K562 (cell line): ENCODE data around the gene KCNK1. TPM values are rescaled to one million over a fixed set of nuclear protein-coding genes. Genes with fewer than 3 reads are reported as not detected.

ENCODE experiments used
- ATF1 ChIP-seq, 2 experiments: fragments of 450-650 bp in 1 of 2; IDR thresholded peaks; 2 replicates each; pipeline ENCODE4 v1.6.1; 2016; ENCODE audit warnings: missing compliant biosample characterization in 1 of 2, missing genetic modification characterization in 1 of 2
- KLF16 ChIP-seq: IDR thresholded peaks from 2 replicates; pipeline ENCODE4 v1.6.1; 2016; ENCODE audit warnings: antibody characterized with exemption
- NONO ChIP-seq, 2 experiments: fragments of 200-400 bp in 1 of 2; fragments of 450-650 bp in 1 of 2; formaldehyde crosslinking in 1 of 2; IDR thresholded peaks; 2 replicates each; pipeline ENCODE4 v1.6.1; 2017; ENCODE audit warnings: low read depth in 2 of 2, mild to moderate bottlenecking in 2 of 2, moderate library complexity in 2 of 2, low read length in 1 of 2
- SMAD1 ChIP-seq: fragments of 150-350 bp; IDR thresholded peaks from 2 replicates; pipeline ENCODE4 v1.6.1; 2014; ENCODE audit warnings: low read length, low read depth; ENCODE audit not compliant: partially characterized antibody
- ZNF146 ChIP-seq: IDR thresholded peaks from one replicate; pipeline ENCODE4 v1.6.1; 2018; ENCODE audit warnings: missing compliant biosample characterization; ENCODE audit not compliant: unreplicated experiment
- ZNF239 ChIP-seq: fragments of 250-450 bp; sonication (Bioruptor Pico); IDR thresholded peaks from 2 replicates; pipeline ENCODE4 v1.4.0; 2020; ENCODE audit warnings: mild to moderate bottlenecking
- polyA plus RNA-seq, 8 experiments: library from polyadenylated mRNA; depleted of rRNA in 4 of 8; stranded (reverse) in 5 of 8; unstranded in 3 of 8; fragments of >200 nt; fragmentation: Nextera tagmentation in 2 of 8; fragmentation: Illumina TruSeq in 1 of 8; extraction: Ambion mirVana in 2 of 8; extraction: Trizol in 1 of 8; gene quantifications; 2 replicates each; pipeline versions ENCODE4 v1.2.1 to v1.2.3, GENCODE V29; 2011 to 2014; ENCODE audit warnings: inconsistent platforms in 1 of 8, missing spikeins in 1 of 8
- total RNA-seq, 7 experiments: library from RNA; depleted of rRNA in 6 of 7; stranded (reverse); fragments of >200 nt in 6 of 7; fragmentation: Illumina TruSeq in 2 of 7; extraction: Trizol in 2 of 7; gene quantifications; 2 replicates each; pipeline versions ENCODE4 v1.2.1 to v1.2.3, GENCODE V29; 2011 to 2021; ENCODE audit warnings: low replicate concordance in 1 of 7
- TF ChIP-seq, protein P1 (sequence below): fragments of 250-450 bp; sonication (Bioruptor Pico); IDR thresholded peaks from 2 replicates; pipeline ENCODE4 v1.4.0; 2020; ENCODE audit warnings: borderline replicate concordance
- TF ChIP-seq, protein P2 (sequence below): fragments of 250-450 bp; sonication (Bioruptor Pico); IDR thresholded peaks from 2 replicates; pipeline ENCODE4 v1.8.0; 2022; ENCODE audit warnings: inconsistent platforms, mild to moderate bottlenecking, moderate library complexity, borderline replicate concordance
- TF ChIP-seq, protein P3 (sequence below), 2 experiments: fragments of 450-650 bp in 1 of 2; sonication (generic) in 1 of 2; formaldehyde crosslinking in 1 of 2; IDR thresholded peaks in 1 of 2; conservative IDR thresholded peaks in 1 of 2; 2 replicates each; pipeline versions ENCODE4 v1.6.1 to v1.8.1; 2016 to 2023; ENCODE audit warnings: mild to moderate bottlenecking in 2 of 2, moderate library complexity in 2 of 2, inconsistent platforms in 1 of 2, missing genetic modification reagents in 1 of 2

The KCNK1 gene
- total and polyA plus RNA-seq, 9 of the 15 experiments (the other 6 are each of a cell fraction or from before 2014, with no cell fraction given) = 3.1 to 22.7 (median 6.0) TPM

DNA sequence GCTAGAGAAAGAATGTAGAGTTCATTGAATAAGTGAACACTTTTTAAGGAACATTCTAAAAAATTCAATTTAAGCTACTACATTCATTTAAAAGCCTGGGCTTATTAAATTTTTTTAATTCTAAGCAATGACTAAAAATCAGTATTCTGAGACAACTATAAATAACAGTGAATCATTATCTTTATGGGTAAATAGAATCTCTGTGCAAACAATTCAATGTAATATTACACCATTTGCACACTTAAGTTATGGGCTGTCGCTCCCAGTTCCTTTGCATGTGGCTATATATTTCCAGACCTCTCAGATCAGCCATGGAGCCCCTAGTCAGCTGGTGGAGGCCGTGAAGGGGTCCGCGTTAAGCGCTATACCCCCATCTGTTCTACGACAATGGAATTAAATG, 65.1 kb downstream of the KCNK1 start (continued):
- TF ChIP-seq, protein P1, sequence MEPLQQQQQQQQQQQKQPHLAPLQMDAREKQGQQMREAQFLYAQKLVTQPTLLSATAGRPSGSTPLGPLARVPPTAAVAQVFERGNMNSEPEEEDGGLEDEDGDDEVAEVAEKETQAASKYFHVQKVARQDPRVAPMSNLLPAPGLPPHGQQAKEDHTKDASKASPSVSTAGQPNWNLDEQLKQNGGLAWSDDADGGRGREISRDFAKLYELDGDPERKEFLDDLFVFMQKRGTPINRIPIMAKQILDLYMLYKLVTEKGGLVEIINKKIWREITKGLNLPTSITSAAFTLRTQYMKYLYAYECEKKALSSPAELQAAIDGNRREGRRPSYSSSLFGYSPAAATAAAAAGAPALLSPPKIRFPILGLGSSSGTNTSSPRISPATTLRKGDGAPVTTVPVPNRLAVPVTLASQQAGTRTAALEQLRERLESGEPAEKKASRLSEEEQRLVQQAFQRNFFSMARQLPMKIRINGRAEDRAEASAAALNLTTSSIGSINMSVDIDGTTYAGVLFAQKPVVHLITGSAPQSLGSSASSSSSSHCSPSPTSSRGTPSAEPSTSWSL (CRISPR knock-in tag) = no peak
- TF ChIP-seq, protein P2, sequence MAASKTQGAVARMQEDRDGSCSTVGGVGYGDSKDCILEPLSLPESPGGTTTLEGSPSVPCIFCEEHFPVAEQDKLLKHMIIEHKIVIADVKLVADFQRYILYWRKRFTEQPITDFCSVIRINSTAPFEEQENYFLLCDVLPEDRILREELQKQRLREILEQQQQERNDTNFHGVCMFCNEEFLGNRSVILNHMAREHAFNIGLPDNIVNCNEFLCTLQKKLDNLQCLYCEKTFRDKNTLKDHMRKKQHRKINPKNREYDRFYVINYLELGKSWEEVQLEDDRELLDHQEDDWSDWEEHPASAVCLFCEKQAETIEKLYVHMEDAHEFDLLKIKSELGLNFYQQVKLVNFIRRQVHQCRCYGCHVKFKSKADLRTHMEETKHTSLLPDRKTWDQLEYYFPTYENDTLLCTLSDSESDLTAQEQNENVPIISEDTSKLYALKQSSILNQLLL (CRISPR knock-in tag) = no peak
- TF ChIP-seq, protein P3, sequence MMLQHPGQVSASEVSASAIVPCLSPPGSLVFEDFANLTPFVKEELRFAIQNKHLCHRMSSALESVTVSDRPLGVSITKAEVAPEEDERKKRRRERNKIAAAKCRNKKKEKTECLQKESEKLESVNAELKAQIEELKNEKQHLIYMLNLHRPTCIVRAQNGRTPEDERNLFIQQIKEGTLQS (IDR thresholded peaks at IDR 0.05) = no peak
- TF ChIP-seq, protein P3 (CRISPR knock-in tag; conservative IDR thresholded peaks at IDR 0.05) = no peak
- TF ChIP-seq ZNF146 (CRISPR knock-in tag) (no peak), ATF1 (CRISPR knock-in tag; IDR thresholded peaks at IDR 0.05) (no peak), ATF1 (tag; IDR thresholded peaks at IDR 0.05) (no peak), NONO (IDR thresholded peaks at IDR 0.05; ENCODE audit: low read depth in 2 of 2, low read length in 1 of 2) (no peak), SMAD1 (no peak), KLF16 (no peak), ZNF239 (CRISPR knock-in tag) (no peak)
